ENCODE measurements around the gene CAMK2A. TPM values are rescaled to one million over a fixed set of nuclear protein-coding genes. Genes with fewer than 3 reads are reported as not detected.

The CAMK2A gene
- total RNA-seq, 4 donors from 2014 or later, result 0.32 to 0.82 TPM; not detected in 2

GRCh38 chr5:150272531-150272930 lies 17.0 kb downstream of the CAMK2A start:
- Histone ChIP-seq H3K36me3 (no peaks in the 10 kb centered on the region), H3K4me1 (no peaks in the 10 kb centered on the region), H3K27me3 (peaks cover 13% of the 10 kb centered on the region), H3K4me3 (no peak overlapping the region), H3K27ac (no peak overlapping the region), H3K9me3 (no peaks in the 10 kb centered on the region)
- TF ChIP-seq EP300 (IDR thresholded peaks at IDR 0.05; ENCODE audit: low read depth), result no peak
- TF ChIP-seq POLR2A (IDR thresholded peaks at IDR 0.05), result no peak
- no peak for TF ChIP-seq POLR2AphosphoS5 (IDR thresholded peaks at IDR 0.05)
- no peak for TF ChIP-seq CTCF (IDR thresholded peaks at IDR 0.05)
- intact Hi-C loops (cut with DNase I; ENCODE audit: low total_unique reads), result loop anchor here (5.0 kb wide), 1 partner anchor 1510 kb away; no protein-coding TSS in a partner anchor
- in situ Hi-C loops (cut with MboI; ENCODE audit: low pct_ligation_motif_present in 1 of 4, low pct_unique_long_range_greater_than_20kb in 1 of 4, low sequenced_read_pairs in 3 of 4), result loop anchor here in 1 of 4 donors (25.0 kb wide), 1 partner anchor 165 kb away; the partner anchor contains the start of gene RPS14
- DNase-seq, result no peak
- 75 to 100% methylated on average over 2 to 5 of the region's 5 CpGs for WGBS, 2 donors (ENCODE audit: low coverage in 1 of 2)

GRCh38 chr5:150271923-150272322 lies 17.6 kb downstream of the CAMK2A start:
- H3K27ac ChIP-seq, result no peak overlapping the region
- no peak for DNase-seq
- no peaks in the 10 kb centered on the region for H3K36me3 ChIP-seq
- in situ Hi-C loops (cut with MboI; ENCODE audit: low pct_ligation_motif_present in 1 of 4, low pct_unique_long_range_greater_than_20kb in 1 of 4, low sequenced_read_pairs in 3 of 4) (loop anchor here in 1 of 4 donors (25.0 kb wide), 1 partner anchor 165 kb away; the partner anchor contains the start of gene RPS14), intact Hi-C loops (cut with DNase I; ENCODE audit: low total_unique reads) (loop anchor here (5.0 kb wide), 1 partner anchor 1510 kb away; no protein-coding TSS in a partner anchor)
- no peaks in the 10 kb centered on the region for H3K4me1 ChIP-seq
- H3K9me3 ChIP-seq, result no peaks in the 10 kb centered on the region
- no peak overlapping the region for H3K4me3 ChIP-seq
- peaks cover 13% of the 10 kb centered on the region for H3K27me3 ChIP-seq
- 57 to 75% methylated on average over 2 to 5 of the region's 5 CpGs for WGBS, 2 donors (ENCODE audit: low coverage in 1 of 2)
- TF ChIP-seq EP300 (IDR thresholded peaks at IDR 0.05; ENCODE audit: low read depth), result no peak

- Histone ChIP-seq H3K4me3 (no peak overlapping the region), H3K27ac (no peak overlapping the region), H3K4me1 (no peaks in the 10 kb centered on the region), H3K36me3 (no peaks in the 10 kb centered on the region), H3K27me3 (peaks cover 13% of the 10 kb centered on the region), H3K9me3 (no peaks in the 10 kb centered on the region)
- no peak for DNase-seq
- intact Hi-C loops (cut with DNase I; ENCODE audit: low total_unique reads) (loop anchor here (5.0 kb wide), 1 partner anchor 1509 kb away; no protein-coding TSS in a partner anchor), in situ Hi-C loops (cut with MboI; ENCODE audit: low pct_ligation_motif_present in 1 of 4, low pct_unique_long_range_greater_than_20kb in 1 of 4, low sequenced_read_pairs in 3 of 4) (loop anchor here in 1 of 4 donors (25.0 kb wide), 1 partner anchor 166 kb away; the partner anchor contains the start of gene RPS14)
- no peak for TF ChIP-seq POLR2AphosphoS5 (IDR thresholded peaks at IDR 0.05)
- TF ChIP-seq EP300 (IDR thresholded peaks at IDR 0.05; ENCODE audit: low read depth), result no peak
- no peak for TF ChIP-seq CTCF (IDR thresholded peaks at IDR 0.05)
- TF ChIP-seq POLR2A (IDR thresholded peaks at IDR 0.05), result no peak
- 92% methylated on average over 8 of the region's 8 CpGs; no CpG with 5 or more reads in 1 of the 2 donors for WGBS, 2 donors (ENCODE audit: low coverage in 1 of 2)
These were observed 18.3 kb downstream of the CAMK2A start for GRCh38 chr5:150271296-150271692.

GRCh38 chr5:150270541-150271295 lies 18.9 kb downstream of the CAMK2A start:
- intact Hi-C loops (cut with DNase I; ENCODE audit: low total_unique reads) (loop anchor here (5.0 kb wide), 1 partner anchor 1508 kb away; no protein-coding TSS in a partner anchor), in situ Hi-C loops (cut with MboI; ENCODE audit: low pct_ligation_motif_present in 1 of 4, low pct_unique_long_range_greater_than_20kb in 1 of 4, low sequenced_read_pairs in 3 of 4) (loop anchor here in 1 of 4 donors (25.0 kb wide), 1 partner anchor 167 kb away; the partner anchor contains the start of gene RPS14)
- Histone ChIP-seq H3K4me1 (no peaks in the 10 kb centered on the region), H3K4me3 (no peak overlapping the region), H3K27me3 (peaks cover 13% of the 10 kb centered on the region), H3K36me3 (no peaks in the 10 kb centered on the region), H3K27ac (no peak overlapping the region), H3K9me3 (no peaks in the 10 kb centered on the region)
- WGBS, 2 donors (ENCODE audit: low coverage in 1 of 2), result 57% methylated on average over 12 of the region's 12 CpGs; no CpG with 5 or more reads in 1 of the 2 donors
- no peak for DNase-seq
- TF ChIP-seq POLR2AphosphoS5 (IDR thresholded peaks at IDR 0.05) (no peak), CTCF (IDR thresholded peaks at IDR 0.05) (no peak), POLR2A (IDR thresholded peaks at IDR 0.05) (no peak), EP300 (IDR thresholded peaks at IDR 0.05; ENCODE audit: low read depth) (no peak)

Measured in transverse colon (tissue), 4 donors.